RWPE2 (cell line): Measurements from ENCODE around the gene CD2.

Experiments
- ATAC-seq: fragments of 200-7000 bp; cut with Tn5 transposase; 3 replicates; pipeline ENCODE4 v1.9.1; 2021; ENCODE audit warnings: low read depth
- DNase-seq: peaks from one replicate; pipeline ENCODE4 v3.0.0-alpha.2; 2020; ENCODE audit warnings: low spot score
- H3K27ac ChIP-seq: fragments of 450-650 bp; 2 replicates; pipeline ENCODE4 v1.5.1; 2017; ENCODE audit warnings: mild to moderate bottlenecking; ENCODE audit not compliant: poor library complexity, severe bottlenecking
- H3K27me3 ChIP-seq: fragments of 250-450 bp; sonication (Bioruptor Pico); 2 replicates; pipeline ENCODE4 v1.5.1; 2021; ENCODE audit warnings: mild to moderate bottlenecking, moderate library complexity; ENCODE audit not compliant: insufficient read depth, poor library complexity, severe bottlenecking
- H3K36me3 ChIP-seq: fragments of 250-450 bp; sonication (Bioruptor Pico); 2 replicates; pipeline ENCODE4 v1.5.1; 2020; ENCODE audit warnings: low read depth, mild to moderate bottlenecking, moderate library complexity
- H3K4me1 ChIP-seq: fragments of 250-450 bp; sonication (Bioruptor Pico); 2 replicates; pipeline ENCODE4 v1.5.1; 2021; ENCODE audit warnings: mild to moderate bottlenecking, moderate library complexity; ENCODE audit not compliant: insufficient read depth, poor library complexity, severe bottlenecking
- H3K4me3 ChIP-seq: fragments of 250-450 bp; sonication (Bioruptor Pico); 2 replicates; pipeline ENCODE4 v1.5.1; 2021; ENCODE audit warnings: mild to moderate bottlenecking, moderate library complexity; ENCODE audit not compliant: severe bottlenecking
- H3K9me3 ChIP-seq: fragments of 250-450 bp; sonication (Bioruptor Pico); 2 replicates; pipeline ENCODE4 v1.5.1; 2021; ENCODE audit warnings: mild to moderate bottlenecking, moderate library complexity; ENCODE audit not compliant: severe bottlenecking
- CTCF ChIP-seq: fragments of 450-650 bp; IDR thresholded peaks from one replicate; pipeline ENCODE4 v1.5.1; 2017; ENCODE audit warnings: mild to moderate bottlenecking, moderate library complexity; ENCODE audit not compliant: poor library complexity, severe bottlenecking

The CD2 gene

GRCh38 chr1:116811321-116811720, 57.1 kb downstream of the CD2 start:
- DNase-seq (no peak), ATAC-seq (no peak)
- peaks cover 18% of the 10 kb centered on the region for H3K4me1 ChIP-seq
- H3K9me3 ChIP-seq, result peaks cover 4% of the 10 kb centered on the region
- H3K4me3 ChIP-seq, result no peak overlapping the region
- no peaks in the 10 kb centered on the region for H3K36me3 ChIP-seq
- H3K27ac ChIP-seq, result no peak overlapping the region
- no peak for TF ChIP-seq CTCF
- H3K27me3 ChIP-seq, result no peaks in the 10 kb centered on the region

- ATAC-seq, result no peak
- Histone ChIP-seq H3K27ac (no peak overlapping the region), H3K9me3 (peaks cover 4% of the 10 kb centered on the region), H3K4me3 (no peak overlapping the region), H3K27me3 (no peaks in the 10 kb centered on the region), H3K36me3 (no peaks in the 10 kb centered on the region), H3K4me1 (no peaks in the 10 kb centered on the region)
- no peak for DNase-seq
- TF ChIP-seq CTCF, result no peak
Observed at GRCh38 chr1:116814926-116815723, 60.9 kb downstream of the CD2 start.

- Histone ChIP-seq H3K27me3 (no peaks in the 10 kb centered on the region), H3K4me3 (no peak overlapping the region), H3K4me1 (no peaks in the 10 kb centered on the region), H3K36me3 (no peaks in the 10 kb centered on the region), H3K9me3 (peaks cover 2% of the 10 kb centered on the region), H3K27ac (no peak overlapping the region)
- TF ChIP-seq CTCF, result peak; percentile 80
- ATAC-seq (peak; percentile 84), DNase-seq (no peak)
Observed at GRCh38 chr1:116817582-116818064, 63.4 kb downstream of the CD2 start.
